K562 (cell line): ENCODE data around the gene ZKSCAN1. TPM values are rescaled to one million over a fixed set of nuclear protein-coding genes. Genes with fewer than 3 reads are reported as not detected.

Source experiments
- ATAC-seq: fragments of 200-7000 bp; cut with Tn5 transposase; 3 replicates; pipeline ENCODE4 v1.9.1; 2020; ENCODE audit warnings: moderate library complexity
- BruUV-seq: library from RNA; stranded (reverse); fragments of 400-500 nt; replicated peaks from 2 replicates; lab custom pipeline; 2021; lab: Mats Ljungman, UMichigan
- CTCF ChIA-PET: fragments of 300-600 bp; formaldehyde crosslinking; extraction: SDS; loops from one replicate; lab custom pipeline; 2021; ENCODE audit warnings: low intra/inter-chr PET ratio; lab: Yijun Ruan, JAX
- POLR2A ChIA-PET: fragments of 300-600, 350-650 bp; sonication (Branson Sonifier 250); formaldehyde crosslinking; extraction: SDS; loops from one replicate; lab custom pipeline; 2021; ENCODE audit warnings: antibody characterized with exemption, inconsistent platforms; lab: Yijun Ruan, JAX
- DNase-seq, 4 experiments: peaks; one replicate each; pipeline versions ENCODE4 v3.0.0 to v3.0.0-alpha.2; 2011 to 2018; ENCODE audit warnings: low spot score in 3 of 4, mixed read lengths in 3 of 4; ENCODE audit errors: extremely low read depth in 1 of 4
- FAIRE-seq: peaks from 2 replicates; lab custom pipeline; 2011; peaks lifted over from hg19 to GRCh38; lab: Jason Lieb, UNC
- H2AFZ ChIP-seq: 2 replicates; pipeline ENCODE4 v1.6.0; 2011; ENCODE audit warnings: low read depth, low read length, control low read depth, inconsistent platforms
- H3K27ac ChIP-seq: fragments of 200-600 bp; 3 replicates; pipeline ENCODE4 v1.8.0; 2011; ENCODE audit warnings: low read depth, mild to moderate bottlenecking, control low read depth, inconsistent platforms, low read length, moderate library complexity, mixed read lengths; ENCODE audit errors: extremely low read depth
- H3K27me3 ChIP-seq, 2 experiments: fragments of 300-600 bp in 1 of 2; 2 replicates in 1 of 2; 3 replicates in 1 of 2; pipeline versions ENCODE4 v1.6.0 to v1.8.0; 2011; ENCODE audit warnings: inconsistent platforms in 2 of 2, low read length in 2 of 2, mild to moderate bottlenecking in 1 of 2, mixed read lengths in 1 of 2, moderate library complexity in 1 of 2; ENCODE audit not compliant: control insufficient read depth in 2 of 2, insufficient read depth in 2 of 2
- H3K36me3 ChIP-seq: fragments of 300-600 bp; 3 replicates; pipeline ENCODE4 v1.8.0; 2011; ENCODE audit warnings: mild to moderate bottlenecking, low read length, inconsistent platforms; ENCODE audit not compliant: control insufficient read depth, insufficient read depth
- H3K4me1 ChIP-seq, 2 experiments: fragments of 200-600 bp in 1 of 2; replicated peaks in 1 of 2; 2 replicates in 1 of 2; 3 replicates in 1 of 2; pipeline versions ENCODE4 v1.5.1 to v1.8.0; 2011; ENCODE audit warnings: inconsistent platforms in 2 of 2, low read length in 2 of 2, mild to moderate bottlenecking in 1 of 2, mixed read lengths in 1 of 2, moderate library complexity in 1 of 2; ENCODE audit not compliant: control insufficient read depth in 2 of 2, insufficient read depth in 2 of 2
- H3K4me2 ChIP-seq: 2 replicates; pipeline ENCODE4 v1.6.1; 2011; ENCODE audit warnings: low read length, control low read depth, inconsistent platforms, mixed read lengths; ENCODE audit not compliant: insufficient read depth
- H3K4me3 ChIP-seq: fragments of 200-600 bp; sonication (generic), shearing (Covaris generic); 2 replicates; pipeline ENCODE4 v1.5.1; 2016; ENCODE audit warnings: control low read depth, inconsistent platforms
- H3K79me2 ChIP-seq: fragments of 200-600 bp; 3 replicates; pipeline ENCODE4 v1.8.0; 2011; ENCODE audit warnings: low read length, inconsistent platforms; ENCODE audit not compliant: control insufficient read depth, insufficient read depth
- H3K9ac ChIP-seq, 2 experiments: 2 replicates each; pipeline versions ENCODE4 v1.6.0 to v1.6.1; 2011; ENCODE audit warnings: low read depth in 2 of 2, low read length in 2 of 2, control low read depth in 1 of 2, inconsistent platforms in 1 of 2, mild to moderate bottlenecking in 1 of 2, mixed read lengths in 1 of 2; ENCODE audit not compliant: insufficient read depth in 1 of 2
- H3K9me1 ChIP-seq: one replicate; pipeline ENCODE4 v1.6.0; 2011; ENCODE audit warnings: inconsistent platforms, mild to moderate bottlenecking, low read length, moderate library complexity; ENCODE audit not compliant: control insufficient read depth, insufficient read depth
- H3K9me3 ChIP-seq: replicated peaks from 2 replicates; pipeline ENCODE4 v1.5.1; 2011; ENCODE audit warnings: low read depth, low read length, inconsistent platforms; ENCODE audit not compliant: control insufficient read depth, insufficient read depth
- H4K20me1 ChIP-seq: replicated peaks from 2 replicates; pipeline ENCODE4 v1.6.1; 2011; ENCODE audit warnings: low read length, inconsistent platforms, mixed read lengths; ENCODE audit not compliant: control insufficient read depth, insufficient read depth
- BRF2 ChIP-seq: IDR thresholded peaks from 3 replicates; pipeline ENCODE4 v1.6.1; 2011; ENCODE audit warnings: borderline replicate concordance, mild to moderate bottlenecking; ENCODE audit not compliant: insufficient read length, insufficient read depth
- CTCFL ChIP-seq: IDR thresholded peaks from 2 replicates; pipeline ENCODE4 v1.6.1; 2011; ENCODE audit warnings: borderline replicate concordance, low read depth, mild to moderate bottlenecking, moderate library complexity, low read length; ENCODE audit not compliant: insufficient read depth, poor library complexity, severe bottlenecking
- CUX1 ChIP-seq: fragments of 200-800 bp; sonication (Bioruptor generic); IDR thresholded peaks from 2 replicates; pipeline ENCODE4 v1.6.1; 2016; ENCODE audit warnings: missing genetic modification characterization, missing compliant biosample characterization
- ELF4 ChIP-seq: fragments of 450-650 bp; formaldehyde crosslinking; IDR thresholded peaks from 2 replicates; pipeline ENCODE4 v1.4.0; 2022; ENCODE audit warnings: missing genetic modification characterization
- SMARCA5 ChIP-seq: fragments of 450-650 bp; IDR thresholded peaks from 2 replicates; pipeline ENCODE4 v1.6.1; 2016
- WGBS: fragments of 100-300 bp; shearing (Covaris generic); methylation state at CpG from one replicate; pipeline ENCODE4 v1.1.6; 2016; ENCODE audit warnings: low coverage, mixed read lengths; ENCODE audit not compliant: insufficient coverage; ENCODE audit errors: missing lambda C conversion rate; 5-methylcytosine and 5-hydroxymethylcytosine counted together
- in situ Hi-C: fragments of 300-500 bp; cut with MboI; formaldehyde crosslinking; loops from 4 replicates; pipeline ENCODE4 v1.15.0; 2018; ENCODE audit warnings: inconsistent platforms, mixed read lengths
- intact Hi-C: fragments of 100-400 bp; cut with micrococcal nuclease; formaldehyde crosslinking; loops from 2 replicates; pipeline ENCODE4 v1.14.2; 2022
- polyA plus RNA-seq, 8 experiments: library from polyadenylated mRNA; depleted of rRNA in 4 of 8; stranded (reverse) in 5 of 8; unstranded in 3 of 8; fragments of >200 nt; fragmentation: Nextera tagmentation in 2 of 8; fragmentation: Illumina TruSeq in 1 of 8; extraction: Ambion mirVana in 2 of 8; extraction: Trizol in 1 of 8; gene quantifications; 2 replicates each; pipeline versions ENCODE4 v1.2.1 to v1.2.3, GENCODE V29; 2011 to 2014; ENCODE audit warnings: inconsistent platforms in 1 of 8, missing spikeins in 1 of 8
- total RNA-seq, 7 experiments: library from RNA; depleted of rRNA in 6 of 7; stranded (reverse); fragments of >200 nt in 6 of 7; fragmentation: Illumina TruSeq in 2 of 7; extraction: Trizol in 2 of 7; gene quantifications; 2 replicates each; pipeline versions ENCODE4 v1.2.1 to v1.2.3, GENCODE V29; 2011 to 2021; ENCODE audit warnings: low replicate concordance in 1 of 7

Gene ZKSCAN1
- total and polyA plus RNA-seq, 9 of the 15 experiments (the other 6 are each of a cell fraction or from before 2014, with no cell fraction given): 5.3 to 43.0 (median 23.2) TPM

GRCh38 chr7:100011516-100011915, 3.9 kb upstream of the ZKSCAN1 start:
- WGBS: 3% methylated on average over 3 of the region's 3 CpGs
- no peak for DNase-seq
- intact Hi-C loops: loop anchor here (5.0 kb wide), 1 partner anchor 71 kb away; the partner anchor contains the start of gene ZNF3
- FAIRE-seq: no peak
- in situ Hi-C loops: no loop called here
- TF ChIP-seq ELF4 (CRISPR knock-in tag): no peak
- TF ChIP-seq BRF2: no peak
- no peak for TF ChIP-seq CUX1 (CRISPR knock-in tag)
- TF ChIP-seq CTCFL: peak; percentile 3
- no peak for TF ChIP-seq SMARCA5
- TF ChIP-seq, all 486 proteins: peak for 1
- H3K79me2 ChIP-seq: peaks cover 14% of the 10 kb centered on the region
- H3K9me3 ChIP-seq: no peaks in the 10 kb centered on the region
- no peak overlapping the region for H2AFZ ChIP-seq
- H3K9me1 ChIP-seq: no peaks in the 10 kb centered on the region
- ChIA-PET POLR2A (no interaction called here), CTCF (no interaction called here)
- no peak overlapping the region for H3K27ac ChIP-seq
- 0 out of 2 replicates have a peak, but pooled peaks cover 7% of the 10 kb centered on the region for H4K20me1 ChIP-seq
- no peak overlapping the region for H3K4me3 ChIP-seq
- H3K4me1 ChIP-seq: peaks cover 10 to 13% of the 10 kb centered on the region in 2 experiments; a peak in 4 of 5 replicates
- H3K27me3 ChIP-seq: peaks cover 19 to 38% of the 10 kb centered on the region in 2 experiments
- no peak for ATAC-seq
- no peak overlapping the region for H3K4me2 ChIP-seq
- no peaks in the 10 kb centered on the region for H3K36me3 ChIP-seq
- no TSS peak for BruUV-seq
- peak overlapping the region in 1 of 2 experiments; percentile 39; a peak in 1 of 4 replicates for H3K9ac ChIP-seq
